GM19043 (cell line): Measurements from ENCODE around the gene ZBED4.

Experiments
- ATAC-seq: cut with Tn5 transposase; IDR thresholded peaks from one replicate; pipeline ENCODE4 v1.9.1; 2021; ENCODE audit warnings: low read depth; ENCODE audit not compliant: unreplicated experiment

ZBED4 gene

DNA sequence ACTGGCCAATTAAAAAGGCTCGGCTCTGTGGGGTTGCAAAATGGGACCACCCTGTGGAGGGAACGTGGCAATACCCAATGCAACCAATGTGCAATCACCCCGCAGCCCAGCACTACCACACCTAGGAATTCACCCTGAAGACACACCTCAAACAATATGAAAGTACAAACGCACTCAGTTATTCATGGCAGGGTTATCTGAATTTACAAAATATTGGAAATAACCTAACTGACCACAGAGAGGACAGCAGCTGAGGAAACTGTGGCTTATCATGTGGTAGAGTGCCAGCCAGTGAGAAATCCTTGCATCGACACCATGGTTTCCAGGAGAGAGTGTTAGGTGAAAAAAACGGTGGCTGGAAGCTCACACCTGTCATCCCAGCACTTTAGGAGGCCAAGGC is 45.9 kb downstream of the ZBED4 start:
- no peak for ATAC-seq

GRCh38 chr22:49900441-49901230 is 47.0 kb downstream of the ZBED4 start:
- no peak for ATAC-seq

DNA sequence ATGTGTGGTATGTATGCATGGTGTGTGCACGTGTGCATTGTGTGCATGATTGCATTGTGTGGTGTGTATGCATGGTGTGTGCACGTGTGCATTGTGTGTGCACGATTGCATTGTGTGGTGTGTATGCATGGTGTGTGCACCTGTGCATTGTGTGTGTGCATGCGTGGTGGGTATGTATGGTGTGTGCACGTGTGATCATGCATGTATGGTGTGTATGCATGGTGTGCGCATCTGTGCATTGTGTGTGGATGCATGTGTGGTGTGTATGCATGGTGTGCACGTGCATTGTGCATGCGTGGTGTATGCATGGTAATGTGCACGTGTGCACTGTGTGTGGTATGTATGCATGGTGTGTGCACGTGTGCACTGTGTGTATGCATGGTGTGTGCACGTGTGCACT is 47.8 kb downstream of the ZBED4 start:
- no peak for ATAC-seq

DNA sequence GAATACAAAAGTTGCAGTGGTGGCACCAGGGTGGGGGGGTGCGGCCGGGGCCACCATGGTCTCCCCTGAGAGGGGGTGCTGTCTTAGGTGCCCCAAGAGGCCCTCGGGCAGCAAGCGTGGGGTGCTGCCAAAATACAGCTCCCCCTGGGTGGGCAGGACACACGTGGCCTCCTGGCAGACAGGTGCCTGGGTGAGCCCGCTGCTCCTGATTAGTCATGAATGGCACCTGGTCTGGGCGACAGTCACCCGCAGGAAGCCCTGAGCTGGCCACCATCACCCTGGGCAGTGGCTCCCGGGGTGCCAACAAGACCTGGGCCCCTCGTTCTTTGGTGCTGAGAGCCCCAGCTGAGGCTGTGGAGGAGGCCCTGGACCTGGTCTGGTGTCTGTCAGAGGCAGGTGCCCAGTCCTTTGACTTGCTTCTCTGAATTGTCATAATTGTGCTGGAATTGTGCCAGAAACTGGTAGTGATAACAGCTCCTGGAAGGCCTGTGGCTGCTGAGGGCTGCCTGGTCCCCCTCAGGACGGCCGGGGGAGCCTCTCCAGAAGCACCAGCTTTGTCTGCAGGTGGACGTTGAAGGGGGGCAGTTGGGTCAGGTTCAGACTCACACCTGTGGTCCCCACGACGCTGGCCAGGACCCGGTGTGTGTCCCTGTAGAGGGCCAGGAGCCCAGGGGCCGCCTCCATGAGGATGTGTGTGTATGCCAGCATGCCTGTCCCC is 49.8 kb downstream of the ZBED4 start:
- no peak for ATAC-seq

DNA sequence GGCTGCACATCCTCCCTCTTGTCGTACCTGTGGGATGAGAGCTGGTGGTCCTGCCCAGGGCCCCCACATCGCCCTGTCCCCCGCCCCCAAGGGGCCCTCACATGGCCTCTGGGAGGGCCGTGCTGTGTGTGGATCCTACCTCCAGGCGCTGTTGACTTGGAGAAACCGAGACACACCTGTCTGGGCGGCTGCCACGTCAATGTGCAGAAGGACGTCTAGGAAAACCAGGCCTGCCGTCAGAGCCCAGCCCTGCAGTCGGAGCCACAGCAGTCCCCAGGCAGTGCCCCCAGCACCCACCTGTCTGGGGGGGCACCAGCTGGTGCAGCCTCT is 50.4 kb downstream of the ZBED4 start:
- ATAC-seq: no peak

GRCh38 chr22:49905465-49905864 is 51.8 kb downstream of the ZBED4 start:
- ATAC-seq: no peak

DNA sequence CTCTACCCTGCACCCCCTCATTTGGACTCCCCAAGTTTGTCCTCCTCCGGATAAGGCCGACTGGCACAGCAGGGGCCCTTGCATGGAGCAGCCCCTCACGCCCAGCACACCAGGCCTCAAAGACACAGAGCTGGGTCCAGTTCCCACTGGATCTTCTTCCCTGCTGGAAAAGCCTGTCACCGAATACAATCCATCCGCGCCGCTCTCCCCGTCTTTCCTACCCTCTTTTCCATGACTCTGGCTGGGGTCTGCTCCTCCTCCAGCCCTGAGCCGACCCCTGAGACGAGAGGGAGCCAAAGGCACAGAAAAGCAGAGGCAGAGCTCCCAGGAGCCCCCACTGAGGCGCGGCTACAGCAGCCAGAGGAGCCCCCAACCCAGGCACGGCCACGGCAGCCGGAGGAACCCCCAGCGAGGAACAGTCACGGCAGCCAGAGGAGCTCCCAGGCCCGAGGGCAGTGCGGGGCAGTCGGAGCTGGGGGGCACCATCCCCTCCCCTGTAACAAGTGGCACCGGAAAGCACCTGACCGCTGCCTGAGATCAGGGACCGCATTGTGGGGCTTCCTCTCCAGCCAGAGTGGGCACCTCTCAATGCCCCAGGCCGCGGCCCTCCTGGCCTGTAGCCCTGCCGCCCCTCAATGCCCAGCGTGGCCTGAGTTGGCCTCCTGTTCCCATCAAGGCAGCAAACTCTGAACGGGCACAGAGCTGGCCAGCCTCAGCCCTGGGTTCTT is 52.6 kb downstream of the ZBED4 start:
- no peak for ATAC-seq

DNA sequence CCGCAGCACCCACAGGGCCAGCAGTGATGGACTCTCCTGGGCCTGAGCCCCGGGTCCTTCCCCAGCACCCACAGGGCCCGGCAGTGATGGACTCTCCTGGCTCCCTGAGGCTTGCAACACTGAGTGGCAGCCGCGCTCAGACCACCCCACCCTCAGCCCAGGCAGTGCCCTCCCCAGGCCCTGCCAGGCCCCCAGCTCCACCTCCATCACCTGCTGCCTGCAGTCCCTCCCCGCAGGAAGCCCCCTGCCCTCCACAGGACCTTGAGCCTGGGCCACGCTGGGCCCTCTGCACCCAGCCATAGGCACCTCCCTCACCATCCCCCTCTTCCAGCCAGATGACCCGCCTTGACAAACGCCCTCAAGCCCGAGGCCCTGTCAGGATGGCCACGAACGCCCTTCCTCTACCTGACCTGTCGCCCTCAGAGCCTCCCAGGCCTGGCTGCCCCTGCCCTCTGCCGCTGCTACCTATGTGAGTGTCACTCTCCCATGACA is 53.2 kb downstream of the ZBED4 start:
- no peak for ATAC-seq

- no peak for ATAC-seq
Observed at GRCh38 chr22:49907807-49908206, 54.2 kb downstream of the ZBED4 start.

DNA sequence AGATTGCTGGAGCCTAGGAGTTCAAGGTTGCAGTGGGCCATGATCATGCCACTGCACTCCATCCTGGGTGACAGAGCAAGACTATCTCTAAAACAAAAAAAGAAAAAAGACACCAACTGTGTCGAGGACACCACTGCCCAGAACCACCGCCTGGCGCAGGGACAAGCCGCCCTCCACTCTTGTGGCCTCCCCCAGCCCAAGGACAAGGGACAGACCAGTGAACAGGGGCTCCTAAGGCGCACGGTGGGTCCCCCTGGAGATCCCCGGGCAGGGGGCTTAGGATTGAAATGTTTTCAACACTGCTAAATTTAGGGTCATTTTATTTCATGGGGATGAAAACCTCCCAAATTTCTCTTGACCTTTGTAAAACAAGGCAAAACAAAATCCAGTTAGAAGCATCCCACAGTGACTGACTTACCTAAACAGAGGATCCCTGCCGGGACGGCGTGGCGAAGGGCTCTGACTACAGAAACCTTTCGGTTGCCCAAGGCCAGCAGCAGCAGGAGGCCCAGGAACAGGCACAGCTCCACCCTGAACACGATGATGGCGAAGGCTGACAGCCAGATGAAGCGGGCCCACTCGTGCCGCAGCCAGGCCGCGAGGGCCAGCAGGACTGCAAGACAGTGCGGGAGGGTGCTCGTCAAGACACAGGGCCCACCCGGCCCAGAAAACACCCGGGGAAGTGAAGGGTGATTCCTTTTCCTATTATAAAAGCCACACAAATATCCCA is 56.0 kb downstream of the ZBED4 start:
- ATAC-seq: no peak

DNA sequence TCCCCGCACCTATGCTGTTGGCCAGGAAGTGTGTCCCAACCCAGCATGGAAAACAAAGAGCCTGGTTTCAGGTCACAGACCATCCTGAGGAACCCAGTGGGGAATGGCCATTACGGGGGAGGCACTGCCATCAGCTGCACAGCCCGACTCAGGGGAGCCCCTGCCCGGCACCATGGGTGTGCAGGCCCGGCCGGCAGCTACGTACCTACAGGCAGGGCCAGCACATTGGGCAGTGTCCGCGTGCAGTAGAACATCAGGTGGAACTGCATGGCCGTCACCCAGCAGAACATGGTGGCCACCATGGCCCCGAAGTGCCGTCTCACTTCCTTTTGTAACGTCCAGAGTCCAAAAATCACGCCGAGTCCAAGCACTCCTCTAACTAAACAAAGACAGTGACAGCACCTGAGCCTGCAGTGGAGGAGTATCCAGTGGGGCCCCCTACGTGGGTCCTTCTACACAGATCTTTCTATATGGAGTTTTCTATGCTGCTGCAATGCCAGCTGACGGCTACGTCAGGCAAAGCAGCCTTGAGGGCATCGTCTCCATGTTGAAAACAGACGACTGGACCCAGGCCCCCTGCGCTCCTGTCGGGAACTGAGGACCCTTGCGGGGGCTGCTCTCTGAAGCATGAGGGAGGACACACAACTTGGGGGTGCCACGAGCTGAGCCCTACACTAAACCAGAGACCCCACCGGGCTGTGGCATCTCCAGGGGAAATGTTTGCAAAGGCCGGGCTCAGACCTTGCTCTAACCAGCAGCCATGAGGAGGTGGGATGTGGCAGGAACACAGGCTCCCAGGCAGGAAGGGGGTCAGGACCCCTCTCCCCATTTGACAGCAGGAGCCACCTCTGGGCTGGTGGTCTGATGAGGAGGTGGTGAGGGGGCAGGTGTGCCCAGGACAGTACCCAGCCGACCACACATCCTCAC is 56.8 kb downstream of the ZBED4 start:
- no peak for ATAC-seq

GRCh38 chr22:49911881-49912625 is 58.4 kb downstream of the ZBED4 start:
- ATAC-seq: no peak

DNA sequence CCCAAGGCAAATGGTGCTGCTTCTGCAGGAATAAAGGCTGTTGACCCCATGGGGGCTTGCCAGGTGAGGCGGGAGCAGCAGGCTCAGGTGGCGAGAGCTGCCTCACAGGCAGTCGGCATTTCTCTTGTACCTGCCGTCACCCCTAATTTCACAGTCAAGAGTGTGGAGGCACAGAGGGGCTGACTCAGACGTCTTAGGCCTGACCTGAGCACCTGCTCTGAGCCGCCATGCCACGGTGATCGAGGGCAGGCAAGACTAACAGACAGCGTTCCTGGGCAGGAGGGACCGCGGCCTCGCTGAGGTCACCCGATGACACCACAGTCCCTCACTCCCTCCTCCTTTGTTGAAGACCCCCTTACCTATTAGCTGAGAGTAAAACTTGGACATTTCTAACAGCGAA is 59.4 kb downstream of the ZBED4 start:
- ATAC-seq: no peak

DNA sequence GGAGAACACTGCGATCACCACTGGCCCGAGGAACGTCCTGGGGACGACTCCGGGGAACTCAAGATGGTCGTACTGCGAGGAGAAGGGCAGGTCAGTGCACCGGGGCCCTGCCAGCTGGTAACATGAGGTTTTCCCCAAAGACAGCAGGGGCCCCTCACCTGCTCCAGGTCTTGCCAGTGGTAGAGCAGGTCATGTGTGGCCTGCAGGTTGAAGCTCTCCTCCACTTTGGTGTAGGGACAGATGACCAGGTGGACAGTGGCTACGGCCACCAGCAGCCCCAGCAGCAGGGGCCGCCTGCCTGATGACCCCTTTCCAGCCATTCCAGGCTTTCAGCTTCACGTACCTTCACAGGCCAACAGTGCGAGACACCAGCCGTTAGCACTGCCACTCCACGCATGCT is 59.8 kb downstream of the ZBED4 start:
- ATAC-seq: no peak

- ATAC-seq: no peak
Observed at GRCh38 chr22:49914256-49914655, 60.6 kb downstream of the ZBED4 start.

DNA sequence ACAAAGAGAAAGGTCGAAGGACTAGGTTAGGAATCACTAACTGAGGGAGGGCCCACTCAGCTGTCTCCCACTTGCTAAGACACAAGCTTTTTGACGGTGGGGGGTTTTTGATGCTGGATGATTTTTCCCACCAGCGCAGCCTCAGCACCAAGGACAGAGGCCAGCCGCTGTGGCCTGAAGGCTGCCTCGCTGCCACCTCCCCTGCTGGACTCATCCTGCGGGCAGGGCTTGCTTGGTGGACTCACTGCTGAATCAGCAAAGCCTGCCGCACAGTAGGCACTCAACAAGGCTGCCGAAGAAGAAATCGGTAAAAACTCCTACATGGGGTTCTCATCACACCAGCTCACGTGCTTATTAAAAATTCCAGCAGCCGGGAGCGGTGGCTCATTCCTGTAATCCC is 62.0 kb downstream of the ZBED4 start:
- no peak for ATAC-seq

GRCh38 chr22:49916831-49917230 is 63.2 kb downstream of the ZBED4 start:
- ATAC-seq: no peak

DNA sequence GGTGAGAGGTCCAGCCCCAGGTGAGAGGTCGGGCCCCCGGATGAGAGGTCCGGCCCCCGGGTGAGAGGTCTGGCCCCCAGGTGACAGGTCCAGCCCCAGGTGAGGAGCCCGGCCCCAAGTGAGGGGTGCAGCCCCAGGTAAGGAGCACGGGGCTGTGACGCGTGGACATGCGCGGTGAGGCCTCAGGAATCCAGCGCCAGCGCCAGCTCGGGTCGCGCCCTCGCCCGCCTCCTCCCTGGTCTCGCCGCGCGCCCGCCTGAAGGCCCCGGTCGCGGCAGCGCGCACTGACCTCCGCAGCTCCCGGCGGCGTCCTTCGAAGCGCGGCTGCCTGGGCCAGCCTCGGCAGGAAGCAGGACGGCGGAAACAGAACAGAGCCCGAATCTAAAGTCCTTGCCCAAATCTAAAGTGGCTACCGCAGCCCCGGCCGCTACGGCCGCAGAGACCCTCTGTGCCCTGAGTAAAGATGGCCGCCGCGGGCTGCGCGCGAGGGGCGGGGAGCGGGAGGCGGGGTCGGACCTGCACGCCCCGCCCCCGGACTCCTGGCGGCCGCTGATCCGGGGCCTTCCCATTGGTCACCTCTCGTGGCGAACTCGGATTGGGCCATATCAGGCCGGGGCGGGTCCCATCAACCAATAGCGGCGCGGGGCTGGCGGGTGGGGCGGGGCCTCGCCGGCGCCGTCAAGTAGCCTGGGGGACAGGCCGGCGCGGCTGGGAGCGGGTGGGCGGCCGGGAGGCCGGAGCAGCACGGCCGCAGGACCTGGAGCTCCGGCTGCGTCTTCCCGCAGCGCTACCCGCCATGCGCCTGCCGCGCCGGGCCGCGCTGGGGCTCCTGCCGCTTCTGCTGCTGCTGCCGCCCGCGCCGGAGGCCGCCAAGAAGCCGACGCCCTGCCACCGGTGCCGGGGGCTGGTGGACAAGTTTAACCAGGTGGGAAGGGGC is 64.6 kb downstream of the ZBED4 start, which contains the start of the genes ALG12 and CRELD2:
Gene ALG12, minus strand, starts transcription at position 465 of the 937 bp plus-strand sequence. CDS start 4,673 bp downstream, outside the sequence.
Gene CRELD2, plus strand, starts transcription at position 661 of the 937 bp plus-strand sequence. Its CDS starts 136 bp downstream, at position 797.
- peak; percentile 88 for ATAC-seq
